ENCODE data around the gene PRKG1. TPM values are rescaled to one million over a fixed set of nuclear protein-coding genes. Genes with fewer than 3 reads are reported as not detected.

Gene PRKG1
- total and polyA plus RNA-seq, 2 of the 8 experiments (the other 6 are each of a cell fraction or from before 2014, with no cell fraction given) = 4.2 to 15.2 TPM

DNA sequence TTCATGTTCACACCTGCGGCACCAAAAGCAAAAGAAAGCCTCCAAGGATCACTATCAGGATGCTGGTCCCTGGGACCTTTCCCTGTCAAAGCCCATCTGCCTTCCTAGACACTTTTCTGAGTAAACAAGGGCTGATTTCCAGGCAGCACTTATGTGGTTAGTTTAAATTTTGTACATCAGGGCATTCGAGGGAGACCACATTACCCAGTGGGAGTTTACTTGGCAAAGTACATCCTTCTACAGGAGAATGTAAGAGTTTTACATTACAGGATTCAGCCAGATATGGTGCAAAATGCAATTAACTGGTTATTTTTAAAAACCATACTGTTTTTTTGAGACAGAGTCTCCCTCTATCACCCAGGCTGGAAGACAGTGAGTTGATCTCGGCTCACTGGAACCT is 493.0 kb downstream of the PRKG1 start:
- no peak overlapping the region for H2BK120ac ChIP-seq (replicated peaks; ENCODE audit: low read depth, low read length)
- H3K23me2 ChIP-seq (ENCODE audit: low read depth, low read length) = no peaks in the 10 kb centered on the region
- H2AK5ac ChIP-seq (ENCODE audit: low read depth, low read length) = no peak overlapping the region
- H3K4me3 ChIP-seq (ENCODE audit: extremely low read depth in 1 of 4, insufficient read depth in 2 of 4, low read depth in 3 of 4, low read length in 4 of 4) = no peak overlapping the region
- no peak overlapping the region for H2BK5ac ChIP-seq (ENCODE audit: low read depth, low read length)
- no peak for FAIRE-seq
- no peak for DNase-seq (ENCODE audit: low read depth in 1 of 2, low spot score in 2 of 2)
- CTCF ChIA-PET (ENCODE audit: partially characterized antibody) = no interaction called here
- no peak overlapping the region for H3K4me2 ChIP-seq (ENCODE audit: insufficient read depth in 1 of 2, low read depth in 2 of 2, low read length in 2 of 2)
- H4K8ac ChIP-seq (ENCODE audit: extremely low read depth, insufficient read depth, low read length) = no peak overlapping the region
- H4K91ac ChIP-seq (replicated peaks; ENCODE audit: insufficient read length, low read length) = no peak overlapping the region
- H3K14ac ChIP-seq (ENCODE audit: insufficient read length) = no peak overlapping the region
- H3K27me3 ChIP-seq (replicated peaks in 1 of 4; ENCODE audit: control insufficient read depth in 3 of 4, extremely low read depth in 1 of 4, insufficient read depth in 3 of 4, low read length in 3 of 4) = no peaks in the 10 kb centered on the region
- TF ChIP-seq KDM5A (IDR thresholded peaks at IDR 0.05; ENCODE audit: low read length) (no peak), EZH2 (IDR thresholded peaks at IDR 0.05; ENCODE audit: low read depth, low read length, severe bottlenecking) (no peak), NANOG (IDR thresholded peaks at IDR 0.05; ENCODE audit: insufficient read depth, low read depth, low read length, poor library complexity, severe bottlenecking) (no peak), EGR1 (IDR thresholded peaks at IDR 0.05; ENCODE audit: borderline replicate concordance, low read depth, low read length) (no peak), JUND (IDR thresholded peaks at IDR 0.05; ENCODE audit: low read length) (no peak)
- TF ChIP-seq, protein P1, sequence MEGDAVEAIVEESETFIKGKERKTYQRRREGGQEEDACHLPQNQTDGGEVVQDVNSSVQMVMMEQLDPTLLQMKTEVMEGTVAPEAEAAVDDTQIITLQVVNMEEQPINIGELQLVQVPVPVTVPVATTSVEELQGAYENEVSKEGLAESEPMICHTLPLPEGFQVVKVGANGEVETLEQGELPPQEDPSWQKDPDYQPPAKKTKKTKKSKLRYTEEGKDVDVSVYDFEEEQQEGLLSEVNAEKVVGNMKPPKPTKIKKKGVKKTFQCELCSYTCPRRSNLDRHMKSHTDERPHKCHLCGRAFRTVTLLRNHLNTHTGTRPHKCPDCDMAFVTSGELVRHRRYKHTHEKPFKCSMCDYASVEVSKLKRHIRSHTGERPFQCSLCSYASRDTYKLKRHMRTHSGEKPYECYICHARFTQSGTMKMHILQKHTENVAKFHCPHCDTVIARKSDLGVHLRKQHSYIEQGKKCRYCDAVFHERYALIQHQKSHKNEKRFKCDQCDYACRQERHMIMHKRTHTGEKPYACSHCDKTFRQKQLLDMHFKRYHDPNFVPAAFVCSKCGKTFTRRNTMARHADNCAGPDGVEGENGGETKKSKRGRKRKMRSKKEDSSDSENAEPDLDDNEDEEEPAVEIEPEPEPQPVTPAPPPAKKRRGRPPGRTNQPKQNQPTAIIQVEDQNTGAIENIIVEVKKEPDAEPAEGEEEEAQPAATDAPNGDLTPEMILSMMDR (IDR thresholded peaks at IDR 0.05; ENCODE audit: control extremely low read depth in 1 of 3, insufficient read depth in 1 of 3, low read depth in 1 of 3, low read length in 3 of 3) = no peak
- no peak overlapping the region for H4K5ac ChIP-seq (ENCODE audit: insufficient read length, low read depth, low read length)
- no peak overlapping the region for H3K4ac ChIP-seq (replicated peaks; ENCODE audit: insufficient read length, low read depth, low read length)
- H2BK20ac ChIP-seq (ENCODE audit: low read length) = no peak overlapping the region
- 76% methylated on average over 3 of the region's 3 CpGs; no CpG with 5 or more reads in 1 of the 2 experiments for WGBS, 2 experiments (ENCODE audit: extremely low coverage in 1 of 2, insufficient coverage in 1 of 2, insufficient read length in 1 of 2, insufficient replicate concordance in 2 of 2, low coverage in 1 of 2, low lambda C conversion rate in 2 of 2, missing lambda C conversion rate in 1 of 2)
- no peak overlapping the region for H2BK12ac ChIP-seq (ENCODE audit: low read depth, low read length)
- no peak overlapping the region for H2BK15ac ChIP-seq (ENCODE audit: low read length)
- no peak overlapping the region for H2AFZ ChIP-seq (ENCODE audit: low read length)
- POLR2A ChIA-PET (ENCODE audit: partially characterized antibody) = no interaction called here
- H3K9ac ChIP-seq (replicated peaks in 1 of 4; ENCODE audit: extremely low read depth in 1 of 4, low read depth in 3 of 4, low read length in 3 of 4) = no peak overlapping the region
- no peak overlapping the region for H3K27ac ChIP-seq (ENCODE audit: low read depth, low read length)
- H3K79me1 ChIP-seq (ENCODE audit: low read depth, low read length) = no peaks in the 10 kb centered on the region
- no peaks in the 10 kb centered on the region for H4K20me1 ChIP-seq (replicated peaks in 1 of 2; ENCODE audit: control insufficient read depth in 1 of 2, insufficient read depth in 2 of 2, low read length in 2 of 2)
- no peak overlapping the region for H3K23ac ChIP-seq (ENCODE audit: insufficient read length)
- H3K36me3 ChIP-seq (ENCODE audit: control insufficient read depth in 2 of 4, insufficient read depth in 4 of 4, low read length in 3 of 4) = no peaks in the 10 kb centered on the region
- H3K18ac ChIP-seq (ENCODE audit: extremely low read depth, low read length) = no peak overlapping the region
- H3K4me1 ChIP-seq (replicated peaks in 1 of 4; ENCODE audit: control insufficient read depth in 3 of 4, insufficient read depth in 4 of 4, low read length in 3 of 4) = peaks cover 0 to 10% (median 6%) of the 10 kb centered on the region in 4 experiments; a peak in 3 of 7 replicates
- no peaks in the 10 kb centered on the region for H3K9me3 ChIP-seq (ENCODE audit: insufficient read depth in 2 of 2, low read depth in 1 of 2, low read length in 1 of 2)
- H3K56ac ChIP-seq (replicated peaks; ENCODE audit: insufficient read length, low read depth, low read length) = no peak overlapping the region
- H3K79me2 ChIP-seq (ENCODE audit: control insufficient read depth in 1 of 2, insufficient read depth in 2 of 2, low read length in 2 of 2) = no peaks in the 10 kb centered on the region

Data from H1 (cell line).